GM19025 (cell line): ENCODE results near the gene TBC1D12.

ENCODE experiments used
- ATAC-seq: cut with Tn5 transposase; IDR thresholded peaks from one replicate; pipeline ENCODE4 v1.9.1; 2021; ENCODE audit warnings: mild to moderate bottlenecking, low read depth, moderate library complexity; ENCODE audit not compliant: unreplicated experiment

Gene TBC1D12

DNA sequence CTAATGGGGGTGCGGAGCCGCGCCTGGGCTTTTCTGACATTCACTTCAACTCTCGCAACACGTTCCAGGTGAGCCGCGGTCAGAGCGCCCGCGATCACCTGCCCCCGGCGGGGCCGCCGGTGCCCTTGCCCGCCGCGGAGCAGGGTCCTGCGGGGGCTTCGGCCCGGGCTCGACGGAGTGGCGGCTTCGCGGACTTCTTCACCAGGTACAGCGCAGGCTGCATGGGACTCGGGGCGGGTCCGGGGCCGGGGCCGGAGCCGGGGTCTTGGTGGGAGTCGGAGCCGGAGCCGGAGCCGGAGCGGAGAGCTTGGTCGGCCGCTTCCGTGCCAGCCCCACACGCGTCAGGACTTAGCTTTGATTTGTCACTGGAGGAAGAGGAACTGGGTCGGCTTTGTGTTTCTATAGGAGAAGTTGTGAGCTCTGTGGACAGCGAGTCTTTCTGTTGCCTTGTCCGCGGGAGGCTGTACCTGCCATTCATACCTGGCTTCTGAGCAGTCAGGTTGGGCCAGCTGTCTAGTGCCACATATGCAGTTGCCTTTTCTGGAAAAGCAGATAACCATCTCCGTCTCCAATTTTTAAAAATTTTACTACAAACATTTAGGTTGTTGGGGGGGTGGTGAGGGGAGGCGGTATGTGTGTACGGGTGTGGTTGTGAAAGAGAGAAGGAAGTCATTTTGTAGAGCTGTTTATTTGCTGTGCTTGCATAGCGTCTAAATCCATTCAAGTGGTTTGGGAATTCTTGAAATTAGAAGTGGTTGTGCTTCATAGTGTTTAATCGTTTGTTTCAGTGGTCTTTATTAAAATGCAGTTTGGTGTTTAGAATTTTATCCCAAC, 1.3 kb downstream of the TBC1D12 start:
- ATAC-seq = peak; percentile 33

DNA sequence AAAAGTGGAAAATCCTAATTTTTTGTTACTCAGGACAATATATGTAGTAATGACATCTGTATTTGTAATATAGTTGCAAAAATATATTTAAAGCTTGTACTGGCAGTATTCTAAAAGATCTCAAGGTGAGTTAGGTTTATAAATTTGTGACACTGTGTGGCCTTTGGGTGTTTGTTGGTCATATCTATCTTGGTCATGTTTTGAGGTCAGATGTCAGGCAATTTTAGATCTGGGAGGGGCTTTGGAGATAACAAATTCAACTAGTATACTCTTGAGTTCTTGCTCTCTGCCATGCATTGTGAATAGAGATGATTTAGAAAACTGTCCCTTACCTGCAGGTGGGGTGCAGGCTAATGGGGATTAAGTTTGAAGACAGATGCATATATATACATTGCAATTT, 3.1 kb downstream of the TBC1D12 start:
- no peak for ATAC-seq

DNA sequence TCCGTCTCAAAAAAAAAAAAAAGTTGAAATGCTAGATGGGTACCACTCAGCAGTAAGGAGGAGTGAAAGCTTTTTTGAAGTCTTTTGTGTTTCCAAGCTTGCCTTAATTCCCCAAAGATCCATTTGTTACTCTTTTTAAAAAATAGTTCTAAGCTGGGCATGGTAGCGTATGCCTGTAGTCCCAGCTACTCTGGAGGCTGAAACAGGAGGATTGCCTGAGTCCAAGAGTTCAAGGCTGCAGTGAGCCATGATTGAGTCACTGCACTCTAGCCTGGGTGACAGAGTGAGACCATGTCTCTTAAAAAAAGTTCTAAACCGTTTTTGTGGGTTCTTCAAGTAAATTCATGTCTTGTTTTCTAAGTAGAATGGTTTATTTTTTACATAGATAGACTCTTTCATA, 5.3 kb downstream of the TBC1D12 start:
- ATAC-seq = no peak

DNA sequence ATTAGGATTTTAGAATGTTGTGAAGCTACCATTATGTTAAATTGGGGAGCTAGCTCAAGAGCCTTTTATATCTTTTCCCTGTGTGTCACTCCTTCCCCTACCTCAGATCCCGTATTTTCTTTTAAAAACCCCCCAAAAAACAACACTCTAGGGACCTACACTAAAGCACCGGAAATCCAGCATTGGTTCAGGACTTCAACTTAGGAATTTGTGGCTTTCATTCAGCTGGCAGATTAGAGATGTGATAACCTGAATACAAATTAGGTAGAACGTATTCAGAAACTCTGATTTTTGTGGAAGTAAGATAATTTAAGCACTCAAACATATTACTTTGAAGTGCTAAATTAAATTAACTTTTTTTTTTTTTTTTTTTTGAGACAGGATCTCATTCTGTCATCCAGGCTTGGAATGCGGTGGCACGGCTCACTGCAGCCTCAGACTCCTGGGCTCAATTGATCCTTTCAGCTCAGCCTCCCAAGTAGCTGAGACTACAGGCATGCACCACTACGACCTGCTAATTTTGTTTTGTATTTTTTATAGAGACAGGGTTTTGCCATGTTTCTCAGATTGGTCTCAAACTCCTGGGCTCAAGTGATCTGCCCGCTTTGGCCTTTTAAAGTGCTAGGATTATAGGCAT, 6.8 kb downstream of the TBC1D12 start:
- ATAC-seq = no peak

DNA sequence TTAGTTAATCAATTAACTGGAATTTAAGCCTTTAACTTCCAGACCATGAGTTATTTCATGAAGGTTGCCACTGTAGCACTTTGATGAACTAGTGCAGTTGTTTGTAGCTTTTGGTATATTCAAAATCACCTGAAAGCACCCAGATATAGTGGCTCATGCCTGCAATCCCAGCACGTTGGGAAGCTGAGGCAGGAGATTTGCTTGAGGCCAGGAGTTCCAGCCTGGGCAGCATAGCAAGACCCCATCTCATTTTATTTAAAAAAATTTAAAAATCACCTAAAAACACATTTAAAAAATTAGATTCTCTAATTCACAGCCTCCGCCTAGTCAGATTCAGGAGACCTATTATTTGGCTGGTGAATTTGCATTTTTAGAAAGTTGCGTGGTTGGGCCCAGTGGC, 9.0 kb downstream of the TBC1D12 start:
- ATAC-seq = no peak

DNA sequence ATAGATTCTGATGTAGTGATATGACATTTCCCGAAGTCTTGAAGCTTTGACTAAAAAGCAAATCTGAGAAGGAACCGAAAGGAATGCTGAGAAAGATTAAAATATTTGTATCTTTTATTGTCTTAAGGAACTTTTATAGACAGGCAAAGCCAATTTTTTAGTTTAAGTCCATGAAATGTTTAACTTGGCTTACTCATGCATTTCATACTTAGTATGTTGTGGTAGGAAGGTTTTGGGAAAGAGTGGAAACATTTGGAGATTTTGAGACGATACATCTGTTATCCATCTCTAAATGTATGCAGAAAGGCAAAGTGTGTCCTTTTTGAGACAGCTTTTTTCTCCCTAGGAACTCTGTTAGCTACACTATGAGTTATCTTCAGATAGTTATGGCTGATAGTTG, 10.1 kb downstream of the TBC1D12 start:
- no peak for ATAC-seq

DNA sequence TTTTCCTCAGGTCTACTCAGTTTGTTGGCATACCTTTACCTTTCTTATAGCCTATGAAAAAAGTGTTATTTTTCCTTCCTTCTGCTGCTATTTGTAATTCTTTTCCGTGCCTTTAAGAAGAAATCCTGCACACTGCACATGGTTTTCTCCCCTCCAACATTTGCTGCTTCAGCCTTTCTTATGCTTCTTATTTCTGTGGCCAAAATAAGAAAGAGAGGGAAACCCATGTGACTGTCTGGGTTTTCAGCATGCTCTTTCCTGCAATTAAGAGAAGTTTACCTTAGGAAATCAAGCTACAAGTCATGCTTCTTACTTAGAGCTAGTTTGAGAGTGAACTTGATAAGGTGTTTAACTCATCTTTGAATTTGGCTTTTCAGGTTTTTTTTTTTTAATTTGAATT, 11.0 kb downstream of the TBC1D12 start:
- ATAC-seq = no peak

DNA sequence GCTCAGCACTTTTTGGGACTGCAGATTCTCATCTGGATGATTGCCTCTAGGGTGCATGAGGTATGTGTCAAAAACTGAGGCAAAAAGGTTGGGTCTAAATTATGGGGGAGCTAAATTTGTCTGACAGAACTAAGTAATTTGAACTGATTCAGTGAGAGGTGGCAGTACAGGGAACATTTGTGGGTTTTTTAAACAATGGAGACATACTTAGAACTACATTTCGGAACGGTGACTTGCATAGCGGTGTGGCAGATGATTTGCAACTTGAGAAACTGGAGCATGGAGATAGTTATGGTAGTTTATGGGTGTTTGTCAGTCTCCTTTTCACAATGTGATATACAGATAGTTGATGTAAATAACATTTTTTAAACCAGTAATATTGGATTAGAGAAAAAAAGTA, 14.6 kb downstream of the TBC1D12 start:
- no peak for ATAC-seq

DNA sequence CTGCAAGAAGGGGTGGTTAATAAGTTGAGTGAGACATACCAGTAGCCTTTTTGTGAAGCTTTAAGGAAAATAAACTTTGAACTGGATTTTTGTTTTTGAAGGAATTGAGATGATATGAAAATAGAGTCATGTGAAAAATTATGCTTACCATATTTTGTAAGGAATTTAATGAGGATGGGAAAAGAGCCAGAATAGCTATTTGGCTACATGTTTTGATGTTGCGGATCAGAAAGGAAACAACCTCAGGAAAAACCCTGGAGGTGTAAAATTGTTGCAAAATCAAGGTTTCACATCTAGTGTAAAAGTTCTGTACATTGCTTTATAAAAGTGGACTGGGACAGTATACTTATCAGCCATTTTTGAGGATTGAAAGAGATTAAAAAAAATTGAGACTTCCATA, 15.0 kb downstream of the TBC1D12 start:
- no peak for ATAC-seq

DNA sequence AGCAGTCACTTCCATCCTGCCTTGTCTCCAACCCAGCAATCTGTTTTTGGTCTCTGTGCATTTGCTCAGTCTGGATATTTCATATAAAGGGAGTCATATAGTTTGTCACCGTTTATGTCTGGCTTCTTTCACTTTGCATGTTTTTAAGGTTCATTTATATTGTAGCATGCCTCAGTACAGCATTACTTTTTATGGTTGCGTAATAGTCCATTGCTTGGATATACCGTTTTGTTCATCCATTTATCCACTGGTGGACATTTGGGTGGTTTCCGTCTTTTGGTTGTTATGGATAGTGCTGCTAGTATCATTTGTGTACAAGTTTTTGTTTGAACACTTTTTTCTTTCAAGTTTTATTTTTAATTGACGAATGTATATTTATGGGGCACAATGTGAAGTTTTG, 18.2 kb downstream of the TBC1D12 start:
- ATAC-seq = no peak

DNA sequence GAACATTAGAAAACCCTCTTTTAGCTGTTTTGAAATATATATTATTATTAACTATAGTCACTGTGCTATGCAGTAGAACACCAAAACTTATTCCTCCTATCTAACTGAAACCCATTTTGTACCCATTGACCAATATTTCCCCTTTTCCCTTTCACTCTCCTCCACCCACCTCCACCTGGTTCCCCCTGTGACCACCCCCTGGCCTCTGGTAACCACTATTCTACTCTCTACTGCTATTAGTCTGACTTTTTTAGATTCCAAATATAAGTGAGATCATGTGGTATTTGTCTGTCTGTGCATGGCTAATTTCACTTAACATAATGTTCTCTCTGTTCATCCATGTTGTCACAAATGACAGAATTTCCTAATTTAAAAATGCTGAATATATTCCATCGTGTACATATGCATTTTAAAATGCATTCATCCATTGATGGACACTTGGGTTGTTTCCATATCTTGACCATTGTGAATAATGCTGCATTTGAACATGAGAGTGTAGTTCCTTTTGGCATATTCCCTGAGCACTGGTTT, 18.7 kb downstream of the TBC1D12 start:
- ATAC-seq = no peak

DNA sequence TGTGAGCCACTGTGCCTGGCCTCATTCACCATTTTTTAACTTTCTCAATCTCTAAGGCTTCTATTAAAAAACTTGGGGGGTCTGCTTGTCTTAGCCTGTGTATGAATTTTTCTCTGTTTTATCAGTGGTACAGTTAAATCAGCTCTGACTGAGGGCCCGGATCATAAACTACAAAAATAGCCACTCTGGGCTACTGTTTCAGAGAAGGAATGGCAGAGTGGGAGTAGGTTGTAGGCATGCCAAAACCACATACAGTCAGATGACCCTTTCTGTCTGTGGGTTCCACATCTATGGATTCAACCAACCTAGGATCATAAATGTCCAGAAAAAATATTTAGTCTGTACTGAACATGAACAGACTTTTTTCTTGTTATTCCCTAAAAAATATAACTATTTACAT, 21.3 kb downstream of the TBC1D12 start:
- no peak for ATAC-seq

DNA sequence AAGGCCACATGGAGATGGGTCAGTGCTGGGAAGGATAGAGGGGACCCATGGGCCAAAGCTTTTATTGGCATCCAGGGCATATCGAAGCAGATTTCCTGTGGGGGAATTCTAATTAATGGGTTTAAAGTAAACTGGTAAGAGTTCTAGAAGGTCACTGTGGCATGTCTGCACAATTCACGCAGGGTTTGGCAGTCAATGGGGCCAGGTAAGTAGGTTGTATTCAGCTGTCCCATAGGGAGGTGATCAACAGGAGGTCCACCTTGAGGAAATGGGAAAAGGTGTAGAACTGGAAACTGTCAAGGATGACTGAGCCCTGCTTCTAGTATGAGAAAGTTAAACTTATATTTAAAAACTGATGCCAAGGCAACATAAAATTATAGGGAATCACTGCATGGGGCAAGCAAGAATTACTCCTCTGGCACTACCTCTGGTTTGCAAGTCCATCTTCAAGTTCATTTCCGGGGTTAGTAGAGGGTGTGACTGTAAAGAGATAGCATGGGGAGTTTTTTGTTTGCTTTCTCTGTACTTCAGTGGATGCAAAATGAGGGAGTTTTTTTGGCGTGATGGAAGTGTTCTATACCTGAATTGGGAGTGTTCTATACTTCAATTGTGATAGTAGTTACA, 22.5 kb downstream of the TBC1D12 start:
- no peak for ATAC-seq

DNA sequence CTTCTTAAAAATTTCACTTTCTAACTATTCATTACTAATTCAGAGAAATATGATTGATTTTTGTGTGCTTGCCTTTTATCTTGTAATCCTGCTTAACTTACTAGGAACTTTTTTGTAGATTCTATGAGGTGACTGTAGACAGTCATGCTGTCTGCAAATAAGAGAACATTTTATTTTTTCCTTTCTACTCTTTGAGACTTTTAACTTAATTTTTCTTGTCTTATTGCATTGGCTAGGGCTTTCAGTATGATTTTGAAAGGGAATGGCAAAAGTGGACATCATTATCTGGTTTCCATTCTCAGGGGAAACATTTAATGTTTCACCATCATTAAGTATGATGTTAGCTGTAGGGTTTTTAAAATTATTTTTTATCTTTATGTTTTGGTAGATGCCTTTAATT, 23.6 kb downstream of the TBC1D12 start:
- no peak for ATAC-seq

DNA sequence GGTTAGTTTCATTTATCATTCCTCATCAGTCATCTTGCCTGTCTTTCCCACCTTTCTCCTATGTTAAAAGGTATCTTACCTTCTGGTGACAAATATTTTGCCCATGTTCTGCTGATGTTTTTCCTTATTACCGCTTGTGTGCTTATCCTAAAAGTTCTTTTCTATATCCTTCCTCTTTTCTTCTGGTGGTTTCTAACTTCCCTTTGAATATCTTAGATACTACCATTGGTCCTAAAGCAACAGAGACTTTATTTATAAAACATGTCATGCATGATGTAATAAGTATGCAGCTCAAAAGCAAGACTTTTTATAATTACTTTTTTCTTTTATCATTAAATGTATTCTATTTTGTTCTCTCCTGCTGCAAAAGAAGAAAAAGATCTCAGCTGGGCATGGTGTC, 24.8 kb downstream of the TBC1D12 start:
- no peak for ATAC-seq

DNA sequence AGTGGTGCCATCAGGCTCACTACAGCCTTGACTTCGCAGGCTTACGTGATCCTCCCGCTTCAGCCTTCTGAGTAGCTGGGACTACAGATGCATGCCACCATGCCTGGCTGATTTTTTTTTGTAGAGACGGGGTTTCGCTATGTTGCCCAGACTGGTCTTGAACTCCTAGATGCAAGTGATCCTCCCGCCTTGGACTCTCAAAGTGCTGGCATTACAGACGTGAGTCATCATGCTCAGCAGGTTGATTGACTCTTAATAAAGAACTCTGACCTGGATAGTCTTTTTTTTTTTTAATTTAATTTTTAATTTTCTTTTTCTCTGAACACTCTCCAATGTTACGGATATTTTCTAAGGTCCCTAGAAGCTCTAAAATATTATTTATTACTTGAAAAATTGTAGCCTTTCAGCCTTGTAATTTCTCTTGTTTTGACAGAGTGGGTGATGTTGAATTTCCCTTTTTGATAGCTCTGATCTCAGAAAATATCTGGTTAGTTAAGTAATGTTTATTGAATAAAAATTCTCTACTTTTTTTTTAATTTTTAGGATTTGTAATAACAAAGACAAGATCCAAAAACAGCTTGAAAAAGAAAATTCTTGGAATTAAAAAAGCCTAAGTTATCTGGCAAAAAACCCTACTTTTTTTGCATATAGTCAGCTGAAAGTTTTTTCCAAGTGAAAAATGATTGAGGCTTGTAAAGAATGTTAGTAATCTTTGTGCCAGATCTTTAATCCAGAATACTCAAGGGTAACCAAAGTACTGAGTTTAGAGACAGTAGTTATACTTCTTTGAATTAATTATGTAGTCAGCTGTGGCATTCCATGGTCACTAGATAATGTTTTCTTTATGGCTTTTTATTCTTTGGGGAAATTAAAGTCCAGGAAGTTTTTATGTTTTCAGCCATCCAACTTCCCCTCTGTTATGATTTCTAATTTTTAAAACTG, 26.7 kb downstream of the TBC1D12 start:
- ATAC-seq = no peak

DNA sequence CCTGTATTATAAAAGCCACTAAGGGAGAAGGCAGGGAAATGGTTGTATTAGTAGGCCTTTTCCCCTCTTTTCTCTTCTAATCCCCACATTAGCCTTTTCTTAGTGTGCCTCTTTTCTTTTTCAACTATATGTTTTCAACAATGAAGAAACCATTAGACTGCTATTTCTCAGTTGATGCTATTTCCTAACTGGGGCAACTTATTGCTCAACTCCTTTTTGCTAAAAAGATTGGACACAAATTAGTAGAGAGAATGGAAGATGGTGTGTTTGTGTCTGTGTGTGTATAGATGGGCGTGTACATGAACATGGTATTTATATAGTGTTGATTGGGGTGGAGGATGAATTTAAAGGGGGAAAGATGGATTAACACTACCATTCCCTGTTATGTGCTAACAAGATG, 28.4 kb downstream of the TBC1D12 start:
- no peak for ATAC-seq

DNA sequence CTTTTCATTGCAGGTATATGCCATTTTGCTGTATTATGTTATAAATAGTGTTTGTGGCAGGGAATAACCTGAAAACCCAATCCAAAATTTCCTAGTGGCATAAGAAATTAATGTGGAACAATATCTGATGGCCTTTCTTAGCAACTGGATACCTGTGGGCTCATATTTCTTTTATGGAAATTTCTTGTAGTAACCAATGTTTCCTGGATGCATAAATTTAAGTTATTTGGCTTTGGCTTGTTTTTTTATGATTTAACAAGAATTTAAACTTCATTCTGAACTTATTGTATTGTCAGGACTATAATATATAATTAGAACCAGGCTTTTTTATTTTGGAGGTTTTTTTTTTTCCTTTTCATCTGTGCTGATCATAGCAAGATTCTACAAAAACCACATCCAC, 30.1 kb downstream of the TBC1D12 start:
- ATAC-seq = no peak

DNA sequence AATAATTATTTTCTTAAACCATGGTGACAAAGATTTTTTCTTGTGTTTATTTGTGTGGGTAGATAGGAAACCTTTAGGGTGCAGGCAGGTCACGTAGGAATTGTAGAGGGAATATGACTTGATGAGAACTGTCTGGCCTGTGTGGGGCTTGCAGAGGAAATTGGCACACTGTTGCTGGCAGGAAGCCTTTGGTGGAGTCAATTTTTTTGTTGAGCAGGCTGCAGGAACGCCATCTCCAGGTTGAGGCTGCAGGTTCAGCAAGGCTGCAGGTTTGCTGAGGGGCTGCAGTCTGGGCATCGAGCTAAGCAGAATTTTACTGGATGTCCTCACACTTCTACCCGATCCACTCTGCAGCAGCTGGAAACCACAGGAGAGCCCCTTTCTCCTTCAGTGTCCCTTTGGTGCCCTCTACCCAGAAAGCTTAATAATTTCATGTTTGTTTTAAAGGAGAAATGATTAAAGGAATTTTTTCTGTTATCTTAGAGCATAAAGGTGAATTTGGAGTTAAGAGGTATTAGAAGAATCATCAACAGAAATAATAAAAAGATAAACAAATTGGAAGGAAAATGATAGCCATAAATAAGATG, 37.0 kb downstream of the TBC1D12 start:
- no peak for ATAC-seq

DNA sequence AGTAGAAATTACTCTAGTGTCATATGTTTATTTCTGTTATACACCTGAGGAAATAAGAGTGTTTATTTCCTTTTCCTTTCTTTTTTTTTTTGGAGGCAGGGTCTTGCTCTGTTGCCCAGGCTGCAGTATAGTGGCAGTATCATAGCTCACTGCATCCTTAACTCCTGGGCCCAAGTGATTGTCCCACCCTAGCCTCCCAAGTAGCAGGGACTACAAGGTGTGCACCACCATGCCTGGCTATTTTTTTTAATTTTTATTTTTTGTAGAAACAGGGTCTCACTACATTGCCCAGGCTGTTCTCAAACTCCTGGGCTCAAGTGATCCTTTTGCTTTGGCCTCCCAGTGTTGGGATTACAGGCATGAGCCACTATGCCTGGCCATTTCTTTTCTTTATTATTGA, 37.8 kb downstream of the TBC1D12 start:
- no peak for ATAC-seq
